Stimulated activated CD8-positive, alpha-beta memory T cell treated with anti-CD3 and anti-CD28 coated beads, Interleukin-12 subunit alpha, Interleukin-12 subunit beta, amount 100 ng/mL, for 1 hour (primary cell): Measurements from ENCODE around the gene B4GAT1.

ENCODE experiments used
- DNase-seq: peaks from one replicate; pipeline ENCODE4 v3.0.0-alpha.2; 2020; ENCODE audit warnings: low read depth

Gene B4GAT1

GRCh38 chr11:66309475-66309874, 38.0 kb downstream of the B4GAT1 start:
- DNase-seq: no peak

GRCh38 chr11:66302656-66303055, 44.8 kb downstream of the B4GAT1 start:
- no peak for DNase-seq

- no peak for DNase-seq
Observed at GRCh38 chr11:66299186-66299585, 48.2 kb downstream of the B4GAT1 start.

GRCh38 chr11:66297610-66298009, 49.8 kb downstream of the B4GAT1 start:
- no peak for DNase-seq
